Type B pancreatic cell (in vitro differentiated cells): ENCODE measurements around the gene TPO. TPM values are rescaled to one million over a fixed set of nuclear protein-coding genes. Genes with fewer than 3 reads are reported as not detected.

Experiments
- DNase-seq: peaks from one replicate; pipeline ENCODE4 v3.0.0; 2021; ENCODE audit warnings: mixed read lengths; ENCODE audit not compliant: unreplicated experiment; ENCODE audit errors: extremely low spot score
- H3K27ac Mint-ChIP-seq: 2 replicates; pipeline ENCODE4 v1.8.0; 2021; ENCODE audit warnings: mild to moderate bottlenecking, mixed read lengths
- H3K27me3 Mint-ChIP-seq: 2 replicates; pipeline ENCODE4 v1.8.0; 2021; ENCODE audit warnings: mixed read lengths
- H3K36me3 Mint-ChIP-seq: 2 replicates; pipeline ENCODE4 v1.8.0; 2021; ENCODE audit warnings: mixed read lengths
- H3K4me1 Mint-ChIP-seq: one replicate; pipeline ENCODE4 v1.8.0; 2021; ENCODE audit warnings: mixed read lengths; ENCODE audit not compliant: unreplicated experiment
- H3K4me3 Mint-ChIP-seq: 2 replicates; pipeline ENCODE4 v1.8.0; 2021; ENCODE audit warnings: mild to moderate bottlenecking, mixed read lengths
- H3K9me3 Mint-ChIP-seq: 2 replicates; pipeline ENCODE4 v1.8.0; 2021; ENCODE audit warnings: mixed read lengths
- total RNA-seq: library from RNA; stranded (reverse); gene quantifications from 2 replicates; pipeline ENCODE4 v1.2.1, GENCODE V29; 2021; ENCODE audit warnings: low replicate concordance
- TF ChIP-seq, protein P1 (sequence below): fragments of 200-600 bp; sonication (generic); conservative IDR thresholded peaks from 2 replicates; pipeline ENCODE4 v1.5.0; 2021; ENCODE audit warnings: antibody characterized with exemption, mild to moderate bottlenecking

Gene TPO
- total RNA-seq, 1 donor from 2014 or later, result not detected

DNA sequence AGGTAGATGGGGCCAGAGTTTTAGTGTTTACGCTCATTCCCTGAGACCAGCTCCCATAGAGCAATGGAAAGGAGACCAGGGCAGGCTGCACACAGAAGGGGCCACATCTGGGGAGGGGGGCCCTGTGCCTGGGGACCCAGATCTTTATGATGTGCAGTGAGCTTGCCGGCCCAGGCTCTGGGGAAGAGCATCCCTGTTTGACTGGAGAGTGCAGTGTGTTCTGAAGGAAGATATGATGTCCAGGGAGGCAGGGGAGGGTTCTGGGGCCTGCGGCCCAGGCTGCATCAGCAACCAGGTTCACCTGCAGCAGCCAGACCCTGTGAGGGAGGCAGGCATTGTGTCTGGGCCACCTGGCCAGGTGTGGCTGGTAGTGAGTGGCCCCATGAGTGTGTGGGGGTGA, 13.8 kb downstream of the TPO start:
- Mint-ChIP-seq H3K4me1 (no peaks in the 10 kb centered on the region), H3K4me3 (no peak overlapping the region), H3K27ac (no peak overlapping the region), H3K36me3 (no peaks in the 10 kb centered on the region), H3K27me3 (peaks cover 15% of the 10 kb centered on the region), H3K9me3 (no peaks in the 10 kb centered on the region)
- TF ChIP-seq, protein P1, sequence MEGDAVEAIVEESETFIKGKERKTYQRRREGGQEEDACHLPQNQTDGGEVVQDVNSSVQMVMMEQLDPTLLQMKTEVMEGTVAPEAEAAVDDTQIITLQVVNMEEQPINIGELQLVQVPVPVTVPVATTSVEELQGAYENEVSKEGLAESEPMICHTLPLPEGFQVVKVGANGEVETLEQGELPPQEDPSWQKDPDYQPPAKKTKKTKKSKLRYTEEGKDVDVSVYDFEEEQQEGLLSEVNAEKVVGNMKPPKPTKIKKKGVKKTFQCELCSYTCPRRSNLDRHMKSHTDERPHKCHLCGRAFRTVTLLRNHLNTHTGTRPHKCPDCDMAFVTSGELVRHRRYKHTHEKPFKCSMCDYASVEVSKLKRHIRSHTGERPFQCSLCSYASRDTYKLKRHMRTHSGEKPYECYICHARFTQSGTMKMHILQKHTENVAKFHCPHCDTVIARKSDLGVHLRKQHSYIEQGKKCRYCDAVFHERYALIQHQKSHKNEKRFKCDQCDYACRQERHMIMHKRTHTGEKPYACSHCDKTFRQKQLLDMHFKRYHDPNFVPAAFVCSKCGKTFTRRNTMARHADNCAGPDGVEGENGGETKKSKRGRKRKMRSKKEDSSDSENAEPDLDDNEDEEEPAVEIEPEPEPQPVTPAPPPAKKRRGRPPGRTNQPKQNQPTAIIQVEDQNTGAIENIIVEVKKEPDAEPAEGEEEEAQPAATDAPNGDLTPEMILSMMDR, result no peak
- DNase-seq, result no peak

DNA sequence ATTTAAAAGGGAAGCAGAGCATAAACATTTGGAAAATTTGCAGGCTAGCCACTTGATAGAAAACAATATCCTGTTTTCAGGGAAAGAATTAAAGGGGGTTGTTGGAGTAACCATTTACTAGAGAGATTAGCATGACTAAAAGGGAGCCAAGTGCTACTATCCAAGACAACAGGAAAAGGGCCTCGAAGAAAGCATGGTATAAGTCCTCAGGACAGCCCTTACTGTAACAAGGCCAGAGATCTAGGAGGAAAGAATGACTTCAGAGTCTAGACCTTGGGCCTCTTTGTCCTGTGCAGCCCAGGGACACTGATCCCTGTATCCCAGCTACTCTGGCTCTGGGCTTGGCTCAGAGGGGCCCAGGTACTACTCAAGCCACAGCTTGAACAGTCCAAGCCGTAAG, 16.6 kb downstream of the TPO start:
- no peaks in the 10 kb centered on the region for H3K4me1 Mint-ChIP-seq

DNA sequence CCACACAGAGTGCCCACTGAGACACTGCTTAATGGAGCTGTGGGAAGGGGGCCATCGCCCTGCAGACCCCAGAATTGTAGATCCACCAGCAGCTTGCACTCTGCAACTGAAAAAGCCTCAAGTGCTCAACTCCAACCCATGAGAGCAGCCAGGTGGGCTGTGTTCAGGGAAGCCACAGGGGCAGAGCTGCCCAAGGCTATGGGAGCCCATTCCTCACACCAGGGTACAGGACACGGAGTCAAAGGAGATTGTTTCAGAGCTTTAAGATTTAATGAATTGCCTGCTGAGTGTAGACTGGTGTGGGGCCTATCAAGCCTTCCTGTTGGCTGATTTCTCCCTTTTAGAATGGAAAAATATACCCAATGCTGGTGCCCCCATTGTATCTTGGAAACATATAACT, 17.2 kb downstream of the TPO start:
- H3K4me3 Mint-ChIP-seq, result no peak overlapping the region
- peaks cover 9% of the 10 kb centered on the region for H3K27me3 Mint-ChIP-seq
- H3K4me1 Mint-ChIP-seq, result no peaks in the 10 kb centered on the region
- no peaks in the 10 kb centered on the region for H3K9me3 Mint-ChIP-seq
- no peaks in the 10 kb centered on the region for H3K36me3 Mint-ChIP-seq
- H3K27ac Mint-ChIP-seq, result no peak overlapping the region
- DNase-seq, result no peak
- TF ChIP-seq, protein P1, result no peak

More for the DNA sequence above, 16.6 kb downstream of the TPO start:
- H3K4me3 Mint-ChIP-seq, result no peak overlapping the region
- no peak for DNase-seq
- TF ChIP-seq, protein P1, result no peak
- peaks cover 9% of the 10 kb centered on the region for H3K27me3 Mint-ChIP-seq
- no peak overlapping the region for H3K27ac Mint-ChIP-seq
- no peaks in the 10 kb centered on the region for H3K36me3 Mint-ChIP-seq
- no peaks in the 10 kb centered on the region for H3K9me3 Mint-ChIP-seq

DNA sequence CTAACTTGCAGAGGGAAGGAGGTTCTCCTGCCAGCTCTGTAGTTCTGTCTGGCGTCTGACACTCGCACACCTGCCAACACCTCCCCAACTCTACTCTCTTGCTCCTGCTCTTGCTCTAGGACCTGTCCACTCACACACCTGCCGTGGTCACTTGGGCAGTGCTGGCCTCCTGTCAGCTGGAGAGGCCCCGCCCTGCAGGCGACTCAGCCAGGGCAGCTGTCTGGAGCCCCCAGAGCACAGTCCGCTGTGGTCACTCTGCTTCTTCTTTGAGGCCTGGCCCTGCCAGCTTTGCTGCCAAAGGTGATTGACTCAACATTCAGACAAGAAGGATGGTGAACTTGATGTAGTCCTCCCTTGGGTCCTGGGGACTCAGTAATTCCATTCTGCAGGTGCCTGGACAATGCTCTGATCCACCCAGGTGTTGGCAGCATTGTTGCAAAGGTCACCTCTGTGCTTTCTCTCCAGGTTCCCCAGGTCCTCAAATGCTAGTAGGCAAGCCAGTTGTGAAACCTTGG, 18.7 kb downstream of the TPO start:
- Mint-ChIP-seq H3K9me3 (no peaks in the 10 kb centered on the region), H3K27ac (no peak overlapping the region), H3K4me1 (no peaks in the 10 kb centered on the region), H3K36me3 (no peaks in the 10 kb centered on the region), H3K27me3 (no peaks in the 10 kb centered on the region), H3K4me3 (no peak overlapping the region)
- TF ChIP-seq, protein P1, result no peak
- no peak for DNase-seq

DNA sequence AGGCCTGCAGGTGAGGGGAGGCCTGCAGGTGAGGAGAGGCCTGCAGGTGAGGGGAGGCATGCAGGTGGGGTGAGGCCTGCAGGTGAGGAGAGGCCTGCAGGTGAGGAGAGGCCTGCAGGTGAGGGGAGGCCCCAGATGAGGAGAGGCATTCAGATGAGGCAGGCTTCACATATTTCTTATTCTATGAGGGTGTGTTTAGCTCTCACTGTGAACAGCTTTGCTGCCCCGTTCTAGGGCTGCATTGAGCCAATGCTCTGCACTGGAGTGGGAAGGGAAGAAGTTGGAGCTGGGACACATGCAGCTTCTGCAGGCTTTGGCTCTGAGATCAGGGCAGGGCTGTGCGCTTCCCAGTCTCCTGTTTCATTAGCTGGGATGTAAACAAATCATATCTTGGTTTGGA, 19.5 kb downstream of the TPO start:
- Mint-ChIP-seq H3K9me3 (no peaks in the 10 kb centered on the region), H3K27ac (no peak overlapping the region), H3K27me3 (no peaks in the 10 kb centered on the region), H3K4me1 (no peaks in the 10 kb centered on the region), H3K4me3 (no peak overlapping the region), H3K36me3 (no peaks in the 10 kb centered on the region)
- TF ChIP-seq, protein P1, result no peak
- no peak for DNase-seq

DNA sequence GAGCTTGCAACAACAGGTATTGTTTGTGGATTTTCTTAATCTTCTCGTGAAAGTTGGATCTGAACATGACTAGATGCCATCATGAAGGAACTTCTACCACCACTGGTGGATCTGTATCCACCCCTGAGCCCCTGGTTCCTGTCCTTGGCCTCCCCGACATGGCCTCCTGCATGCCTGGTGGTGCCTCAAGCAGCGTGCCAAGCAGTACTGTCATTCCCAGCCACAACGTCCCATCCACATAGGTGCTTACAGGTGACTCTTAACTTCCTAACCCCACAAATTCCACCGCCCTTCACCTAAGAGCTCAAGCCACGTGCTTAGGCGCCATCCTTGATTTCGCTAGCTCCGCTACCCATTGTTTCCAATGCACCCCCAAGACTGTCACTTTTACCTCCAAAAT, 23.1 kb downstream of the TPO start:
- Mint-ChIP-seq H3K4me3 (no peak overlapping the region), H3K36me3 (no peaks in the 10 kb centered on the region), H3K27me3 (peaks cover 4% of the 10 kb centered on the region), H3K9me3 (peaks cover 7% of the 10 kb centered on the region), H3K27ac (no peak overlapping the region), H3K4me1 (no peaks in the 10 kb centered on the region)
- TF ChIP-seq, protein P1, result no peak
- no peak for DNase-seq
